ENCODE data around the gene TMEM91. TPM values are rescaled to one million over a fixed set of nuclear protein-coding genes. Genes with fewer than 3 reads are reported as not detected.

The TMEM91 gene
- total and polyA plus RNA-seq, 9 of the 15 experiments (the other 6 are each of a cell fraction or from before 2014, with no cell fraction given), result 1.2 to 5.2 (median 2.7) TPM

- 0 out of 4 replicates have a peak, but pooled peaks of 1 of the 2 experiments have one; percentile 30 for TF ChIP-seq ZMIZ1 (IDR thresholded peaks at IDR 0.05; ENCODE audit: low read depth in 2 of 2, low read length in 2 of 2)
- no peak for TF ChIP-seq SMAD4 (CRISPR knock-in tag; conservative IDR thresholded peaks at IDR 0.05)
- TF ChIP-seq ZNF165 (CRISPR knock-in tag; IDR thresholded peaks at IDR 0.05; ENCODE audit: borderline replicate concordance), result no peak
- TF ChIP-seq EGR1 (conservative IDR thresholded peaks at IDR 0.05), result no peak
- no peak for TF ChIP-seq ZC3H4 (CRISPR knock-in tag; IDR thresholded peaks at IDR 0.05; ENCODE audit: borderline replicate concordance)
- TF ChIP-seq EP300 (IDR thresholded peaks at IDR 0.05; ENCODE audit: low read length), result peak; percentile 84
- no peak for TF ChIP-seq CLOCK (CRISPR knock-in tag; IDR thresholded peaks at IDR 0.05; ENCODE audit: borderline replicate concordance)
- no peak for TF ChIP-seq ZSCAN29 (IDR thresholded peaks at IDR 0.05)
- TF ChIP-seq ZNF696 (CRISPR knock-in tag; conservative IDR thresholded peaks at IDR 0.05), result no peak
- 0 out of 2 replicates have a peak, but pooled peaks have one; percentile 34 for TF ChIP-seq CXXC5 (CRISPR knock-in tag; IDR thresholded peaks at IDR 0.05)
- no peak for TF ChIP-seq DLX4 (CRISPR knock-in tag; IDR thresholded peaks at IDR 0.05)
- TF ChIP-seq CSDE1 (IDR thresholded peaks at IDR 0.05), result no peak
- peak; percentile 80 for TF ChIP-seq SPI1 (IDR thresholded peaks at IDR 0.05; ENCODE audit: borderline replicate concordance, low read depth, low read length)
- TF ChIP-seq CBFA2T3 (IDR thresholded peaks at IDR 0.05), result peak; percentile 64
- no peak for TF ChIP-seq SIRT6 (IDR thresholded peaks at IDR 0.05; ENCODE audit: low read depth, low read length)
- no peak for TF ChIP-seq SMAD3 (CRISPR knock-in tag; conservative IDR thresholded peaks at IDR 0.05)
- TF ChIP-seq FOXP4 (CRISPR knock-in tag; IDR thresholded peaks at IDR 0.05; ENCODE audit: borderline replicate concordance), result no peak
- no peak for TF ChIP-seq ZNF699 (CRISPR knock-in tag; IDR thresholded peaks at IDR 0.05; ENCODE audit: insufficient replicate concordance)
- peak in 1 of 2 experiments; percentile 69; a peak in 3 of 4 replicates for TF ChIP-seq MNT (conservative IDR thresholded peaks at IDR 0.05)
Measured at GRCh38 chr19:41367848-41368301, 8.5 kb upstream of the TMEM91 start (continued).

Data from K562 (cell line).